Muscle of leg (tissue), 11 donors: ENCODE results near the gene RBM11. TPM values are rescaled to one million over a fixed set of nuclear protein-coding genes. Genes with fewer than 3 reads are reported as not detected.
A peak's percentile ranks its signal among the peaks of the same experiment; 100 is the strongest.

Experiments used
- DNase-seq: peaks from one replicate; pipeline ENCODE4 v3.0.0; 2013
- H3K27ac ChIP-seq: one replicate; pipeline ENCODE4 v1.5.1; 2013; ENCODE audit warnings: mild to moderate bottlenecking, low read length, control low read depth
- H3K27me3 ChIP-seq: one replicate; pipeline ENCODE4 v1.6.1; 2013; ENCODE audit warnings: low read length; ENCODE audit not compliant: control insufficient read depth, insufficient read depth
- H3K36me3 ChIP-seq: one replicate; pipeline ENCODE4 v1.6.1; 2013; ENCODE audit warnings: low read length; ENCODE audit not compliant: control insufficient read depth, insufficient read depth
- H3K4me1 ChIP-seq: one replicate; pipeline ENCODE4 v1.6.1; 2013; ENCODE audit warnings: low read length; ENCODE audit not compliant: control insufficient read depth, insufficient read depth
- H3K4me3 ChIP-seq: one replicate; pipeline ENCODE4 v1.5.1; 2013; ENCODE audit warnings: low read length, control low read depth
- H3K9me3 ChIP-seq: replicated peaks from 2 replicates; pipeline ENCODE4 v1.6.1; 2013; ENCODE audit warnings: low read depth, low read length; ENCODE audit not compliant: control insufficient read depth
- WGBS: methylation state at CpG from one replicate; pipeline ENCODE4 v1.1.5; 2013; ENCODE audit warnings: missing lambda C conversion rate; ENCODE audit not compliant: insufficient coverage; 5-methylcytosine and 5-hydroxymethylcytosine counted together
- polyA plus RNA-seq, 8 donors: library from polyadenylated mRNA; unstranded; fragments of 120-200 nt; gene quantifications; one replicate each; pipeline versions ENCODE4 v1.2.1 to v1.2.3, GENCODE V29; 2013; ENCODE audit warnings: inconsistent platforms in 1 of 8, low replicate concordance in 1 of 8; ENCODE audit not compliant: insufficient read length in 8 of 8, insufficient read depth in 1 of 8
- total RNA-seq: library from RNA; stranded (reverse); fragments of 120-200 nt; gene quantifications from one replicate; pipeline ENCODE4 v1.2.4, GENCODE V29; 2013

The RBM11 gene
- total and polyA plus RNA-seq, 9 donors = 0.06 to 0.28 (median 0.13) TPM; not detected in 4

GRCh38 chr21:14241297-14241696 lies 25.3 kb downstream of the RBM11 start:
- DNase-seq = peak; percentile 3
- Histone ChIP-seq H3K27me3 (no peaks in the 10 kb centered on the region), H3K4me3 (no peak overlapping the region), H3K36me3 (no peaks in the 10 kb centered on the region), H3K27ac (no peak overlapping the region), H3K4me1 (no peaks in the 10 kb centered on the region), H3K9me3 (no peaks in the 10 kb centered on the region)
- no CpG with 5 or more reads among the region's 2 CpGs for WGBS

- Histone ChIP-seq H3K4me3 (no peak overlapping the region), H3K9me3 (no peaks in the 10 kb centered on the region), H3K27me3 (no peaks in the 10 kb centered on the region), H3K27ac (no peak overlapping the region), H3K36me3 (no peaks in the 10 kb centered on the region), H3K4me1 (no peaks in the 10 kb centered on the region)
- no peak for DNase-seq
- WGBS = no CpG with 5 or more reads among the region's 1 CpG
Observed at GRCh38 chr21:14243461-14243860, 27.5 kb downstream of the RBM11 start.

- Histone ChIP-seq H3K36me3 (no peaks in the 10 kb centered on the region), H3K4me1 (no peaks in the 10 kb centered on the region), H3K4me3 (no peak overlapping the region), H3K27me3 (no peaks in the 10 kb centered on the region), H3K9me3 (no peaks in the 10 kb centered on the region), H3K27ac (no peak overlapping the region)
- DNase-seq = no peak
- WGBS = 27% methylated on average over 2 of the region's 2 CpGs
Observed at GRCh38 chr21:14243874-14244273, 27.9 kb downstream of the RBM11 start.

- no peak overlapping the region for H3K4me3 ChIP-seq
- no peak overlapping the region for H3K27ac ChIP-seq
- no peak for DNase-seq
- H3K27me3 ChIP-seq = no peaks in the 10 kb centered on the region
- H3K36me3 ChIP-seq = no peaks in the 10 kb centered on the region
- H3K9me3 ChIP-seq = no peaks in the 10 kb centered on the region
- H3K4me1 ChIP-seq = no peaks in the 10 kb centered on the region
Observed at GRCh38 chr21:14244911-14245310, 29.0 kb downstream of the RBM11 start.

GRCh38 chr21:14245711-14246110 lies 29.8 kb downstream of the RBM11 start:
- H3K9me3 ChIP-seq = no peaks in the 10 kb centered on the region
- no peak for DNase-seq
- H3K27ac ChIP-seq = no peak overlapping the region
- no peaks in the 10 kb centered on the region for H3K36me3 ChIP-seq
- H3K27me3 ChIP-seq = no peaks in the 10 kb centered on the region
- no peak overlapping the region for H3K4me3 ChIP-seq
- no peaks in the 10 kb centered on the region for H3K4me1 ChIP-seq

- Histone ChIP-seq H3K36me3 (no peaks in the 10 kb centered on the region), H3K4me3 (no peak overlapping the region), H3K4me1 (no peaks in the 10 kb centered on the region), H3K27me3 (no peaks in the 10 kb centered on the region), H3K9me3 (no peaks in the 10 kb centered on the region), H3K27ac (no peak overlapping the region)
- no peak for DNase-seq
- WGBS = no CpG with 5 or more reads among the region's 1 CpG
Observed at GRCh38 chr21:14251336-14251735, 35.4 kb downstream of the RBM11 start.

GRCh38 chr21:14259747-14260146 lies 43.8 kb downstream of the RBM11 start:
- no peak overlapping the region for H3K4me3 ChIP-seq
- H3K36me3 ChIP-seq = no peaks in the 10 kb centered on the region
- no peak overlapping the region for H3K27ac ChIP-seq
- H3K9me3 ChIP-seq = no peaks in the 10 kb centered on the region
- no peaks in the 10 kb centered on the region for H3K4me1 ChIP-seq
- DNase-seq = peak; percentile 71
- no CpG with 5 or more reads among the region's 3 CpGs for WGBS
- no peaks in the 10 kb centered on the region for H3K27me3 ChIP-seq

GRCh38 chr21:14260174-14260764 lies 44.3 kb downstream of the RBM11 start:
- H3K36me3 ChIP-seq = no peaks in the 10 kb centered on the region
- no peak overlapping the region for H3K4me3 ChIP-seq
- WGBS = no CpG with 5 or more reads among the region's 1 CpG
- H3K9me3 ChIP-seq = no peaks in the 10 kb centered on the region
- no peak overlapping the region for H3K27ac ChIP-seq
- H3K4me1 ChIP-seq = no peaks in the 10 kb centered on the region
- no peaks in the 10 kb centered on the region for H3K27me3 ChIP-seq
- DNase-seq = no peak

- WGBS = no CpG with 5 or more reads among the region's 1 CpG
- H3K36me3 ChIP-seq = no peaks in the 10 kb centered on the region
- H3K4me3 ChIP-seq = no peak overlapping the region
- no peaks in the 10 kb centered on the region for H3K4me1 ChIP-seq
- H3K9me3 ChIP-seq = no peaks in the 10 kb centered on the region
- no peaks in the 10 kb centered on the region for H3K27me3 ChIP-seq
- DNase-seq = no peak
- H3K27ac ChIP-seq = no peak overlapping the region
Observed at GRCh38 chr21:14262039-14262438, 46.1 kb downstream of the RBM11 start.

GRCh38 chr21:14263879-14264278 lies 47.9 kb downstream of the RBM11 start:
- no peak for DNase-seq
- Histone ChIP-seq H3K36me3 (no peaks in the 10 kb centered on the region), H3K27me3 (no peaks in the 10 kb centered on the region), H3K9me3 (no peaks in the 10 kb centered on the region), H3K4me3 (no peak overlapping the region), H3K4me1 (no peaks in the 10 kb centered on the region), H3K27ac (no peak overlapping the region)
- WGBS = no CpG with 5 or more reads among the region's 1 CpG

GRCh38 chr21:14265023-14265422 lies 49.1 kb downstream of the RBM11 start:
- WGBS = no CpG with 5 or more reads among the region's 2 CpGs
- no peaks in the 10 kb centered on the region for H3K4me1 ChIP-seq
- no peak overlapping the region for H3K27ac ChIP-seq
- DNase-seq = no peak
- no peaks in the 10 kb centered on the region for H3K36me3 ChIP-seq
- no peaks in the 10 kb centered on the region for H3K9me3 ChIP-seq
- no peaks in the 10 kb centered on the region for H3K27me3 ChIP-seq
- no peak overlapping the region for H3K4me3 ChIP-seq
